ENCODE measurements around the gene AMELX.

DNA sequence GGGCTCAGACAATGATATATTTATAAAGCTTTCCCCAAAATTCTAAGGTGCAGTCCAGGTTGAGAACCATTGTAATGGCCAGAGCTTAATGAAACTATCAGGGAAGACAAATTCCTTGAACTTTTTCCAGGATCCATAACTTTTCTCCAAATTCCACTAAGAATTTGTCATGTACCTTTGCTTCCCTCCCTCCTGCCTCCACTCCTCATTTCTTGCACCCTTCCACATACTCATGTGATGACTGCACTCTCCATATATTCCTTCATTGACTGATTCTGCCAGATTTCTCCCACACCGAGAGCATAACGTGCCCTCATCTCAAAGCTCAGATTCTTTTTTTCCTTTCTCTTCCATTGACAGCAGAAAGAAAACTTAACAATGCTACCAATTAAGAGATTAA lies 20.9 kb upstream of the AMELX start:
- TF ChIP-seq, protein P1, sequence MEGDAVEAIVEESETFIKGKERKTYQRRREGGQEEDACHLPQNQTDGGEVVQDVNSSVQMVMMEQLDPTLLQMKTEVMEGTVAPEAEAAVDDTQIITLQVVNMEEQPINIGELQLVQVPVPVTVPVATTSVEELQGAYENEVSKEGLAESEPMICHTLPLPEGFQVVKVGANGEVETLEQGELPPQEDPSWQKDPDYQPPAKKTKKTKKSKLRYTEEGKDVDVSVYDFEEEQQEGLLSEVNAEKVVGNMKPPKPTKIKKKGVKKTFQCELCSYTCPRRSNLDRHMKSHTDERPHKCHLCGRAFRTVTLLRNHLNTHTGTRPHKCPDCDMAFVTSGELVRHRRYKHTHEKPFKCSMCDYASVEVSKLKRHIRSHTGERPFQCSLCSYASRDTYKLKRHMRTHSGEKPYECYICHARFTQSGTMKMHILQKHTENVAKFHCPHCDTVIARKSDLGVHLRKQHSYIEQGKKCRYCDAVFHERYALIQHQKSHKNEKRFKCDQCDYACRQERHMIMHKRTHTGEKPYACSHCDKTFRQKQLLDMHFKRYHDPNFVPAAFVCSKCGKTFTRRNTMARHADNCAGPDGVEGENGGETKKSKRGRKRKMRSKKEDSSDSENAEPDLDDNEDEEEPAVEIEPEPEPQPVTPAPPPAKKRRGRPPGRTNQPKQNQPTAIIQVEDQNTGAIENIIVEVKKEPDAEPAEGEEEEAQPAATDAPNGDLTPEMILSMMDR (IDR thresholded peaks at IDR 0.05 in 8 of 11, conservative IDR thresholded peaks at IDR 0.05 in 3 of 11), result no peak
- no peak for TF ChIP-seq POLR2A (IDR thresholded peaks at IDR 0.05)
- TF ChIP-seq POLR2AphosphoS5 (IDR thresholded peaks at IDR 0.05), result no peak

Measured in spleen (tissue), 7 donors.